H1 (cell line): ENCODE results near the gene ZC3H12C. TPM values are rescaled to one million over a fixed set of nuclear protein-coding genes. Genes with fewer than 3 reads are reported as not detected.
"Not testable (repeated sequence)": the region's sequence is repeated elsewhere in the genome, so short reads cannot be mapped to it uniquely, and the experiment has no call there.

Source experiments
- CTCF ChIA-PET: fragments of 300-600 bp; sonication (Branson Sonifier 250); formaldehyde crosslinking; loops from one replicate; lab custom pipeline; 2021; ENCODE audit not compliant: partially characterized antibody; lab: Charles Lee
- POLR2A ChIA-PET: fragments of 300-600 bp; sonication (Branson Sonifier 250); formaldehyde crosslinking; loops from one replicate; lab custom pipeline; 2021; ENCODE audit warnings: inconsistent platforms; ENCODE audit not compliant: partially characterized antibody; lab: Charles Lee
- DNase-seq, 2 experiments: peaks; one replicate each; pipeline versions ENCODE4 v3.0.0 to v3.0.0-alpha.2; 2010 to 2022; ENCODE audit warnings: low spot score in 2 of 2, low read depth in 1 of 2, mixed read lengths in 1 of 2
- FAIRE-seq: peaks from 2 replicates; lab custom pipeline; 2011; peaks lifted over from hg19 to GRCh38; lab: Jason Lieb, UNC
- H2AFZ ChIP-seq: 2 replicates; pipeline ENCODE4 v1.8.1; 2012; ENCODE audit warnings: low read length, inconsistent platforms
- H2AK5ac ChIP-seq: 2 replicates; pipeline ENCODE4 v1.6.1; 2013; ENCODE audit warnings: low read depth, low read length
- H2BK120ac ChIP-seq: replicated peaks from 2 replicates; pipeline ENCODE3; 2013; ENCODE audit warnings: low read depth, low read length, inconsistent platforms
- H2BK12ac ChIP-seq: 2 replicates; pipeline ENCODE4 v1.6.1; 2013; ENCODE audit warnings: low read depth, low read length
- H2BK15ac ChIP-seq: 2 replicates; pipeline ENCODE4 v1.6.1; 2013; ENCODE audit warnings: low read length
- H2BK20ac ChIP-seq: 2 replicates; pipeline ENCODE4 v1.6.1; 2013; ENCODE audit warnings: low read length
- H2BK5ac ChIP-seq: 2 replicates; pipeline ENCODE4 v1.6.1; 2013; ENCODE audit warnings: low read depth, low read length
- H3K14ac ChIP-seq: 2 replicates; pipeline ENCODE4 v1.6.1; 2013; ENCODE audit warnings: inconsistent platforms; ENCODE audit not compliant: insufficient read length
- H3K18ac ChIP-seq: 2 replicates; pipeline ENCODE4 v1.6.1; 2013; ENCODE audit warnings: low read length; ENCODE audit errors: extremely low read depth
- H3K23ac ChIP-seq: 2 replicates; pipeline ENCODE4 v1.6.1; 2013; ENCODE audit warnings: inconsistent platforms; ENCODE audit not compliant: insufficient read length
- H3K23me2 ChIP-seq: 2 replicates; pipeline ENCODE4 v1.6.1; 2013; ENCODE audit warnings: low read depth, low read length
- H3K27ac ChIP-seq: 2 replicates; pipeline ENCODE4 v1.6.1; 2011; ENCODE audit warnings: low read depth, low read length, inconsistent platforms
- H3K27me3 ChIP-seq, 4 experiments: replicated peaks in 1 of 4; 1 replicate in 1 of 4; 2 replicates in 3 of 4; pipeline versions ENCODE4 v1.6.1 to v1.8.1; 2011 to 2013; ENCODE audit warnings: low read length in 3 of 4, mild to moderate bottlenecking in 3 of 4, inconsistent platforms in 2 of 4, mixed read lengths in 2 of 4, moderate library complexity in 1 of 4; ENCODE audit not compliant: control insufficient read depth in 3 of 4, insufficient read depth in 3 of 4; ENCODE audit errors: extremely low read depth in 1 of 4
- H3K36me3 ChIP-seq, 4 experiments: 2 replicates each; pipeline versions ENCODE4 v1.6.1 to v1.8.1; 2011 to 2013; ENCODE audit warnings: mild to moderate bottlenecking in 4 of 4, low read length in 3 of 4, moderate library complexity in 2 of 4, control low read depth in 1 of 4, inconsistent platforms in 1 of 4; ENCODE audit not compliant: insufficient read depth in 4 of 4, control insufficient read depth in 2 of 4
- H3K4ac ChIP-seq: replicated peaks from 2 replicates; pipeline ENCODE3; 2013; ENCODE audit warnings: low read length, low read depth, mixed read lengths, inconsistent platforms; ENCODE audit not compliant: insufficient read length
- H3K4me1 ChIP-seq, 4 experiments: replicated peaks in 1 of 4; 1 replicate in 1 of 4; 2 replicates in 3 of 4; pipeline versions ENCODE4 v1.6.1 to v1.8.1; 2011 to 2013; ENCODE audit warnings: low read length in 3 of 4, inconsistent platforms in 2 of 4, mixed read lengths in 1 of 4; ENCODE audit not compliant: insufficient read depth in 4 of 4, control insufficient read depth in 3 of 4
- H3K4me2 ChIP-seq, 2 experiments: 2 replicates each; pipeline versions ENCODE4 v1.6.1 to v1.8.1; 2011 to 2013; ENCODE audit warnings: low read depth in 2 of 2, low read length in 2 of 2, control low read depth in 1 of 2, inconsistent platforms in 1 of 2, mild to moderate bottlenecking in 1 of 2; ENCODE audit not compliant: insufficient read depth in 1 of 2
- H3K4me3 ChIP-seq, 4 experiments: fragments of 200-600, 300-600 bp in 1 of 4; sonication (generic), shearing (Covaris generic), sonication (Bioruptor Twin) in 1 of 4; 2 replicates each; pipeline versions ENCODE4 v1.5.1 to v1.8.1; 2011 to 2016; ENCODE audit warnings: low read length in 4 of 4, low read depth in 3 of 4, control low read depth in 2 of 4, inconsistent platforms in 2 of 4, mild to moderate bottlenecking in 2 of 4, mixed read lengths in 1 of 4, moderate library complexity in 1 of 4; ENCODE audit not compliant: insufficient read depth in 2 of 4; ENCODE audit errors: extremely low read depth in 1 of 4
- H3K56ac ChIP-seq: replicated peaks from 2 replicates; pipeline ENCODE3; 2013; ENCODE audit warnings: low read depth, mild to moderate bottlenecking, mixed read lengths, low read length, inconsistent platforms; ENCODE audit not compliant: insufficient read length
- H3K79me1 ChIP-seq: 2 replicates; pipeline ENCODE4 v1.6.1; 2013; ENCODE audit warnings: low read depth, low read length, control low read depth
- H3K79me2 ChIP-seq, 2 experiments: 2 replicates each; pipeline versions ENCODE4 v1.6.1 to v1.8.1; 2012 to 2013; ENCODE audit warnings: low read length in 2 of 2, mild to moderate bottlenecking in 2 of 2, inconsistent platforms in 1 of 2; ENCODE audit not compliant: insufficient read depth in 2 of 2, control insufficient read depth in 1 of 2
- H3K9ac ChIP-seq, 4 experiments: replicated peaks in 1 of 4; 1 replicate in 1 of 4; 2 replicates in 3 of 4; pipeline versions ENCODE4 v1.6.1 to v1.8.1; 2011 to 2013; ENCODE audit warnings: low read depth in 3 of 4, low read length in 3 of 4, control low read depth in 2 of 4, mild to moderate bottlenecking in 2 of 4, moderate library complexity in 2 of 4, inconsistent platforms in 1 of 4; ENCODE audit errors: extremely low read depth in 1 of 4
- H3K9me3 ChIP-seq, 2 experiments: 2 replicates each; pipeline versions ENCODE4 v1.6.1 to v1.8.1; 2012 to 2013; ENCODE audit warnings: mild to moderate bottlenecking in 2 of 2, moderate library complexity in 2 of 2, control low read depth in 1 of 2, inconsistent platforms in 1 of 2, low read depth in 1 of 2, low read length in 1 of 2, mixed read lengths in 1 of 2; ENCODE audit not compliant: insufficient read depth in 2 of 2
- H4K20me1 ChIP-seq, 2 experiments: replicated peaks in 1 of 2; 2 replicates each; pipeline versions ENCODE3 to v1.8.1; 2011 to 2013; ENCODE audit warnings: inconsistent platforms in 2 of 2, low read length in 2 of 2, mild to moderate bottlenecking in 1 of 2; ENCODE audit not compliant: insufficient read depth in 2 of 2, control insufficient read depth in 1 of 2
- H4K5ac ChIP-seq: 2 replicates; pipeline ENCODE4 v1.6.1; 2013; ENCODE audit warnings: low read length, low read depth, mixed read lengths, inconsistent platforms; ENCODE audit not compliant: insufficient read length
- H4K8ac ChIP-seq: 2 replicates; pipeline ENCODE4 v1.8.0; 2013; ENCODE audit warnings: mild to moderate bottlenecking, moderate library complexity, low read length, inconsistent platforms; ENCODE audit not compliant: insufficient read depth; ENCODE audit errors: extremely low read depth
- H4K91ac ChIP-seq: replicated peaks from 2 replicates; pipeline ENCODE3; 2013; ENCODE audit warnings: low read length, mixed read lengths, inconsistent platforms; ENCODE audit not compliant: insufficient read length
- WGBS, 2 experiments: shearing (Covaris generic) in 1 of 2; methylation state at CpG; one replicate each; pipeline versions ENCODE4 v1.1.6 to v1.1.7; 2013 to 2015; ENCODE audit warnings: low lambda C conversion rate in 2 of 2, mixed read lengths in 2 of 2, inconsistent platforms in 1 of 2, low coverage in 1 of 2, missing lambda C conversion rate in 1 of 2; ENCODE audit not compliant: insufficient replicate concordance in 2 of 2, insufficient coverage in 1 of 2, insufficient read length in 1 of 2; ENCODE audit errors: extremely low coverage in 1 of 2, missing lambda C conversion rate in 1 of 2; 5-methylcytosine and 5-hydroxymethylcytosine counted together
- polyA plus RNA-seq, 7 experiments: library from polyadenylated mRNA; depleted of rRNA in 3 of 7; stranded (reverse) in 5 of 7; unstranded in 2 of 7; fragments of >200 nt in 5 of 7; fragments of 200-250 nt in 2 of 7; gene quantifications; 1 replicate in 5 of 7; 2 replicates in 1 of 7; 4 replicates in 1 of 7; pipeline versions ENCODE4 v1.2.1 to v1.2.3, GENCODE V29; 2011 to 2013; ENCODE audit warnings: missing spikeins in 2 of 7, mixed read lengths in 2 of 7
- total RNA-seq: library from RNA; stranded (reverse); fragmentation: NEBNext Ultra II Directional; extraction: Animal tissue kit (Norgen Biotek cat#: 25700); gene quantifications from 2 replicates; pipeline ENCODE4 v1.2.1, GENCODE V29; 2021

ZC3H12C gene
- total and polyA plus RNA-seq, 2 of the 8 experiments (the other 6 are each of a cell fraction or from before 2014, with no cell fraction given) = 2.0 to 2.7 TPM

DNA sequence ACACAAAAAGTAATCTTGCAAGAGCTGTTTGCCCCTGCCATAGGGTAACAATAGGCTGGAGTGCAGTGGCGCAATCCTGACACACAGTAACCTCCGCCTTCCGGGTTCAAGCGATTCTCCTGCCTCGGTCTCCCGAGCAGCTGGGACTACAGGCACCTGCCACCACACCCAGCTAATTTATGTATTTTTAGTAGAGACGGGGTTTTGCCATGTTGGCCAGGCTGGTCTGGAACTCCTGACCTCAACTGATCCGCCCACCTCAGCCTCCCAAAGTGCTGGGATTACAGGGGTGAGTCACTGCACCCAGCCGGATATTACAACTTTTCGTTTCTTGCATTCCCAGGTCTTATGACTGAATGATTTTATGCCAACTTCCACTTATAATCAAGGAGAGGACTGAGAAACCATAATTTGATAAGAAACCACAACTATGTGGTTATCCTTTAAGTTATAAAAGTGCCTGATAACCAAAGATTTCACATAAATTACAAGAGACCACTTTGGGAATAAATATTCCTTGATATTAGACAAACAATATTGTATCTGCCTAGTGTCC, 101.1 kb downstream of the ZC3H12C start:
- H3K27ac ChIP-seq, H2BK15ac ChIP-seq, H3K9me3 ChIP-seq, H3K79me2 ChIP-seq, H2BK120ac ChIP-seq, H3K79me1 ChIP-seq, H2BK20ac ChIP-seq, H3K36me3 ChIP-seq, H4K5ac ChIP-seq, FAIRE-seq, DNase-seq, H3K14ac ChIP-seq, H3K4me3 ChIP-seq, H3K23ac ChIP-seq, H4K20me1 ChIP-seq, H3K4me2 ChIP-seq, H4K91ac ChIP-seq, H3K4ac ChIP-seq, H2AFZ ChIP-seq, H3K27me3 ChIP-seq, POLR2A ChIA-PET, H2BK12ac ChIP-seq, H4K8ac ChIP-seq, H2BK5ac ChIP-seq, H3K4me1 ChIP-seq, H3K9ac ChIP-seq, H3K56ac ChIP-seq, H2AK5ac ChIP-seq, H3K18ac ChIP-seq, H3K23me2 ChIP-seq: not testable (repeated sequence)
- 94% methylated on average over 10 of the region's 10 CpGs; no CpG with 5 or more reads in 1 of the 2 experiments for WGBS, 2 experiments
- CTCF ChIA-PET = interaction anchor here (0.8 to 1.8 kb wide), 4 partner anchors 21 to 250 kb away, joined by 3 to 4 read pairs (median 3); no protein-coding TSS in a partner anchor
